ENCODE data around the gene STXBP6.

Gene STXBP6

GRCh38 chr14:25015761-25016160 lies 34.2 kb downstream of the STXBP6 start:
- DNase-seq (ENCODE audit: low read depth in 3 of 3): no peak

GRCh38 chr14:25014440-25014839 lies 35.5 kb downstream of the STXBP6 start:
- no peak for DNase-seq (ENCODE audit: low read depth in 3 of 3)

GRCh38 chr14:25011095-25011494 lies 38.9 kb downstream of the STXBP6 start:
- DNase-seq (ENCODE audit: low read depth in 3 of 3): no peak

- DNase-seq (ENCODE audit: low read depth in 3 of 3): no peak
Observed at GRCh38 chr14:25010471-25010870, 39.5 kb downstream of the STXBP6 start.

- no peak for DNase-seq (ENCODE audit: low read depth in 3 of 3)
Observed at GRCh38 chr14:25009891-25010290, 40.1 kb downstream of the STXBP6 start.

- no peak for DNase-seq (ENCODE audit: low read depth in 3 of 3)
Observed at GRCh38 chr14:25007832-25008231, 42.1 kb downstream of the STXBP6 start.

GRCh38 chr14:25006961-25007795 lies 42.8 kb downstream of the STXBP6 start:
- DNase-seq (ENCODE audit: low read depth in 3 of 3): no peak

- no peak for DNase-seq (ENCODE audit: low read depth in 3 of 3)
Observed at GRCh38 chr14:25006031-25006430, 43.9 kb downstream of the STXBP6 start.

GRCh38 chr14:25004389-25004809 lies 45.5 kb downstream of the STXBP6 start:
- no peak for DNase-seq (ENCODE audit: low read depth in 3 of 3)

GRCh38 chr14:25003537-25003936 lies 46.4 kb downstream of the STXBP6 start:
- DNase-seq (ENCODE audit: low read depth in 3 of 3): no peak

GRCh38 chr14:25001601-25002000 lies 48.3 kb downstream of the STXBP6 start:
- no peak for DNase-seq (ENCODE audit: low read depth in 3 of 3)

GRCh38 chr14:25001156-25001555 lies 48.8 kb downstream of the STXBP6 start:
- no peak for DNase-seq (ENCODE audit: low read depth in 3 of 3)

GRCh38 chr14:24999157-24999556 lies 50.8 kb downstream of the STXBP6 start:
- DNase-seq (ENCODE audit: low read depth in 3 of 3): no peak

- no peak for DNase-seq (ENCODE audit: low read depth in 3 of 3)
Observed at GRCh38 chr14:24996930-24997725, 52.8 kb downstream of the STXBP6 start.

GRCh38 chr14:24995016-24995415 lies 54.9 kb downstream of the STXBP6 start:
- no peak for DNase-seq (ENCODE audit: low read depth in 3 of 3)

GRCh38 chr14:24993631-24994030 lies 56.3 kb downstream of the STXBP6 start:
- no peak for DNase-seq (ENCODE audit: low read depth in 3 of 3)

- DNase-seq (ENCODE audit: low read depth in 3 of 3): no peak
Observed at GRCh38 chr14:24992624-24993360, 57.2 kb downstream of the STXBP6 start.

GRCh38 chr14:24991821-24992220 lies 58.1 kb downstream of the STXBP6 start:
- no peak for DNase-seq (ENCODE audit: low read depth in 3 of 3)

GRCh38 chr14:24991288-24991687 lies 58.7 kb downstream of the STXBP6 start:
- no peak for DNase-seq (ENCODE audit: low read depth in 3 of 3)

GRCh38 chr14:24990773-24991172 lies 59.2 kb downstream of the STXBP6 start:
- DNase-seq (ENCODE audit: low read depth in 3 of 3): no peak

GRCh38 chr14:24990050-24990449 lies 59.9 kb downstream of the STXBP6 start:
- no peak for DNase-seq (ENCODE audit: low read depth in 3 of 3)

- no peak for DNase-seq (ENCODE audit: low read depth in 3 of 3)
Observed at GRCh38 chr14:24988760-24989159, 61.2 kb downstream of the STXBP6 start.

All from stimulated activated CD4-positive, alpha-beta T cell treated with anti-CD3 and anti-CD28 coated beads, TNF-alpha, amount 100 ng/mL, for 24 hours (primary cell).